Endothelial cell of umbilical vein (primary cell): ENCODE measurements around the gene CTIF.

Experiments
- EZH2 ChIP-seq: IDR thresholded peaks from 2 replicates; pipeline ENCODE4 v1.6.1; 2012; ENCODE audit warnings: borderline replicate concordance, low read depth, mild to moderate bottlenecking, moderate library complexity, low read length, inconsistent platforms; ENCODE audit not compliant: severe bottlenecking
- JUN ChIP-seq: IDR thresholded peaks from 2 replicates; pipeline ENCODE4 v1.6.1; 2011; ENCODE audit warnings: borderline replicate concordance, low read depth; ENCODE audit not compliant: insufficient read length, insufficient read depth
- POLR2A ChIP-seq: IDR thresholded peaks from 2 replicates; pipeline ENCODE4 v1.6.1; 2012; ENCODE audit warnings: low read depth, mild to moderate bottlenecking, control low read depth, low read length
- POLR2AphosphoS5 ChIP-seq: IDR thresholded peaks from 2 replicates; pipeline ENCODE4 v1.6.1; 2012; ENCODE audit warnings: low read depth, mild to moderate bottlenecking, control low read depth, low read length, moderate library complexity; ENCODE audit not compliant: insufficient read depth
- TF ChIP-seq, protein P1 (sequence below), 2 donors: IDR thresholded peaks; 1 replicate in 1 of 2; 2 replicates in 1 of 2; pipeline ENCODE4 v1.5.1; 2011; ENCODE audit warnings: low read length in 2 of 2, mild to moderate bottlenecking in 2 of 2, moderate library complexity in 2 of 2, control low read depth in 1 of 2, inconsistent platforms in 1 of 2, low read depth in 1 of 2; ENCODE audit not compliant: insufficient read depth in 1 of 2; ENCODE audit errors: extremely low read depth in 1 of 2
- TF ChIP-seq, protein P2 (sequence below): IDR thresholded peaks from 2 replicates; pipeline ENCODE4 v1.6.1; 2011; ENCODE audit not compliant: insufficient read depth, insufficient read length

GRCh38 chr18:48889981-48890762, 351.3 kb downstream of the CTIF start:
- TF ChIP-seq, protein P1, sequence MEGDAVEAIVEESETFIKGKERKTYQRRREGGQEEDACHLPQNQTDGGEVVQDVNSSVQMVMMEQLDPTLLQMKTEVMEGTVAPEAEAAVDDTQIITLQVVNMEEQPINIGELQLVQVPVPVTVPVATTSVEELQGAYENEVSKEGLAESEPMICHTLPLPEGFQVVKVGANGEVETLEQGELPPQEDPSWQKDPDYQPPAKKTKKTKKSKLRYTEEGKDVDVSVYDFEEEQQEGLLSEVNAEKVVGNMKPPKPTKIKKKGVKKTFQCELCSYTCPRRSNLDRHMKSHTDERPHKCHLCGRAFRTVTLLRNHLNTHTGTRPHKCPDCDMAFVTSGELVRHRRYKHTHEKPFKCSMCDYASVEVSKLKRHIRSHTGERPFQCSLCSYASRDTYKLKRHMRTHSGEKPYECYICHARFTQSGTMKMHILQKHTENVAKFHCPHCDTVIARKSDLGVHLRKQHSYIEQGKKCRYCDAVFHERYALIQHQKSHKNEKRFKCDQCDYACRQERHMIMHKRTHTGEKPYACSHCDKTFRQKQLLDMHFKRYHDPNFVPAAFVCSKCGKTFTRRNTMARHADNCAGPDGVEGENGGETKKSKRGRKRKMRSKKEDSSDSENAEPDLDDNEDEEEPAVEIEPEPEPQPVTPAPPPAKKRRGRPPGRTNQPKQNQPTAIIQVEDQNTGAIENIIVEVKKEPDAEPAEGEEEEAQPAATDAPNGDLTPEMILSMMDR (IDR thresholded peaks at IDR 0.05; ENCODE audit: extremely low read depth in 1 of 2, insufficient read depth in 1 of 2, low read depth in 1 of 2, low read length in 2 of 2), result no peak
- no peak for TF ChIP-seq POLR2A
- TF ChIP-seq POLR2AphosphoS5, result no peak
- TF ChIP-seq JUN, result no peak
- TF ChIP-seq EZH2, result no peak
- TF ChIP-seq, protein P2, sequence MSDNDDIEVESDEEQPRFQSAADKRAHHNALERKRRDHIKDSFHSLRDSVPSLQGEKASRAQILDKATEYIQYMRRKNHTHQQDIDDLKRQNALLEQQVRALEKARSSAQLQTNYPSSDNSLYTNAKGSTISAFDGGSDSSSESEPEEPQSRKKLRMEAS, result no peak
